ENCODE measurements around the gene PTCD3. TPM values are rescaled to one million over a fixed set of nuclear protein-coding genes. Genes with fewer than 3 reads are reported as not detected.

PTCD3 gene
- total RNA-seq, 2 experiments from 2014 or later: 195 to 200 TPM

- Mint-ChIP-seq H3K4me3 (no peak overlapping the region), H3K4me1 (ENCODE audit: low read depth) (no peaks in the 10 kb centered on the region), H3K27me3 (ENCODE audit: low read depth) (no peaks in the 10 kb centered on the region), H3K9me3 (no peaks in the 10 kb centered on the region), H3K27ac (no peak overlapping the region), H3K36me3 (ENCODE audit: low read depth) (peaks cover 38% of the 10 kb centered on the region)
- peak; percentile 24 for DNase-seq
- intact Hi-C loops (cut with micrococcal nuclease): loop anchor here (10.0 kb wide), 1 partner anchor 363 kb away; no protein-coding TSS in a partner anchor
- CTCF ChIA-PET: interaction anchor here (0.8 to 2.0 kb wide), 11 partner anchors 8 to 335 kb away, joined by 3 to 7 read pairs (median 4); partner anchors contain the start of genes POLR1A and PTCD3
These were observed 17.8 kb upstream of the PTCD3 start for GRCh38 chr2:86087936-86088850.

- CTCF ChIA-PET: interaction anchor here (0.7 kb wide), 2 partner anchors 343 to 395 kb away, joined by 3 read pairs; no protein-coding TSS in a partner anchor
These were observed 11.8 kb upstream of the PTCD3 start for GRCh38 chr2:86094229-86094628.

GRCh38 chr2:86097114-86097896 is 8.7 kb upstream of the PTCD3 start:
- Mint-ChIP-seq H3K9me3 (no peaks in the 10 kb centered on the region), H3K27ac (no peak overlapping the region), H3K36me3 (ENCODE audit: low read depth) (peaks cover 42% of the 10 kb centered on the region), H3K27me3 (ENCODE audit: low read depth) (no peaks in the 10 kb centered on the region), H3K4me1 (ENCODE audit: low read depth) (peaks cover 19% of the 10 kb centered on the region), H3K4me3 (no peak overlapping the region)
- DNase-seq: no peak
- intact Hi-C loops (cut with micrococcal nuclease): no loop called here
- CTCF ChIA-PET: interaction anchor here (0.6 to 1.3 kb wide), 2 partner anchors 9 to 10 kb away, joined by 3 to 4 read pairs; no protein-coding TSS in a partner anchor

More at GRCh38 chr2:86094229-86094628, 11.8 kb upstream of the PTCD3 start:
- no peaks in the 10 kb centered on the region for H3K9me3 Mint-ChIP-seq
- no peak overlapping the region for H3K4me3 Mint-ChIP-seq
- peaks cover 9% of the 10 kb centered on the region for H3K4me1 Mint-ChIP-seq (ENCODE audit: low read depth)
- H3K36me3 Mint-ChIP-seq (ENCODE audit: low read depth): peaks cover 43% of the 10 kb centered on the region
- H3K27ac Mint-ChIP-seq: no peak overlapping the region
- DNase-seq: no peak
- no peaks in the 10 kb centered on the region for H3K27me3 Mint-ChIP-seq (ENCODE audit: low read depth)
- intact Hi-C loops (cut with micrococcal nuclease): no loop called here

GRCh38 chr2:86097913-86098312 is 8.1 kb upstream of the PTCD3 start:
- no peaks in the 10 kb centered on the region for H3K27me3 Mint-ChIP-seq (ENCODE audit: low read depth)
- H3K36me3 Mint-ChIP-seq (ENCODE audit: low read depth): peaks cover 48% of the 10 kb centered on the region
- intact Hi-C loops (cut with micrococcal nuclease): no loop called here
- no peaks in the 10 kb centered on the region for H3K9me3 Mint-ChIP-seq
- no peak overlapping the region for H3K27ac Mint-ChIP-seq
- CTCF ChIA-PET: interaction anchor here (0.6 to 1.3 kb wide), 3 partner anchors 9 to 138 kb away, joined by 3 to 4 read pairs (median 3); no protein-coding TSS in a partner anchor
- H3K4me1 Mint-ChIP-seq (ENCODE audit: low read depth): peaks cover 25% of the 10 kb centered on the region
- no peak for DNase-seq
- H3K4me3 Mint-ChIP-seq: no peak overlapping the region

- no peaks in the 10 kb centered on the region for H3K27me3 Mint-ChIP-seq (ENCODE audit: low read depth)
- no peak overlapping the region for H3K27ac Mint-ChIP-seq
- intact Hi-C loops (cut with micrococcal nuclease): loop anchor here (10.0 kb wide), 3 partner anchors 463 to 687 kb away; partner anchors contain the start of genes C2orf68, CAPG, CHMP3 and SH2D6
- H3K36me3 Mint-ChIP-seq (ENCODE audit: low read depth): peaks cover 47% of the 10 kb centered on the region
- no peaks in the 10 kb centered on the region for H3K9me3 Mint-ChIP-seq
- CTCF ChIA-PET: interaction anchor here (1.1 kb wide), 1 partner anchor 14 kb away, joined by 4 read pairs; no protein-coding TSS in a partner anchor
- peaks cover 41% of the 10 kb centered on the region for H3K4me1 Mint-ChIP-seq (ENCODE audit: low read depth)
- DNase-seq: no peak
- H3K4me3 Mint-ChIP-seq: no peak overlapping the region
These were observed 3.9 kb upstream of the PTCD3 start for GRCh38 chr2:86102157-86102556.

GRCh38 chr2:86105252-86105968 is 625 bp upstream of the PTCD3 start, which contains the start of gene POLR1A:
TSS of gene POLR1A (minus strand) at chr2:86105886. CDS start at chr2:86105776, 110 bp downstream.
- Mint-ChIP-seq H3K4me1 (ENCODE audit: low read depth) (peaks cover 57% of the 10 kb centered on the region), H3K9me3 (no peaks in the 10 kb centered on the region), H3K36me3 (ENCODE audit: low read depth) (peaks cover 49% of the 10 kb centered on the region), H3K27ac (peak within 1 kb of the TSS; percentile 99), H3K27me3 (ENCODE audit: low read depth) (no peaks in the 10 kb centered on the region), H3K4me3 (peak within 1 kb of the TSS; percentile 89)
- peak; percentile 87 for DNase-seq
- intact Hi-C loops (cut with micrococcal nuclease): loop anchor here (5.0 to 10.0 kb wide), 4 partner anchors 459 to 691 kb away; partner anchors contain the start of genes C2orf68, CAPG, CHMP3 and MAT2A
- CTCF ChIA-PET: interaction anchor here (0.7 to 1.3 kb wide), 4 partner anchors 18 to 468 kb away, joined by 3 to 4 read pairs (median 4); no protein-coding TSS in a partner anchor

- intact Hi-C loops (cut with micrococcal nuclease): loop anchor here (2.0 to 10.0 kb wide), 5 partner anchors 80 to 692 kb away; partner anchors contain the start of genes C2orf68, CAPG, CHMP3 and MAT2A
These were observed 996 bp downstream of the PTCD3 start for GRCh38 chr2:86107031-86107430.

GRCh38 chr2:86118130-86118529 is 12.1 kb downstream of the PTCD3 start:
- H3K27ac Mint-ChIP-seq: no peak overlapping the region
- peaks cover 2% of the 10 kb centered on the region for H3K4me1 Mint-ChIP-seq (ENCODE audit: low read depth)
- H3K9me3 Mint-ChIP-seq: no peaks in the 10 kb centered on the region
- DNase-seq: no peak
- no peaks in the 10 kb centered on the region for H3K27me3 Mint-ChIP-seq (ENCODE audit: low read depth)
- H3K4me3 Mint-ChIP-seq: no peak overlapping the region
- CTCF ChIA-PET: interaction anchor here (1.6 kb wide), 1 partner anchor 26 kb away, joined by 3 read pairs; no protein-coding TSS in a partner anchor
- peaks cover 42% of the 10 kb centered on the region for H3K36me3 Mint-ChIP-seq (ENCODE audit: low read depth)
- intact Hi-C loops (cut with micrococcal nuclease): no loop called here

More at GRCh38 chr2:86107031-86107430, 996 bp downstream of the PTCD3 start:
- H3K27ac Mint-ChIP-seq: peak overlapping the region; percentile 99
- no peaks in the 10 kb centered on the region for H3K9me3 Mint-ChIP-seq
- no peaks in the 10 kb centered on the region for H3K27me3 Mint-ChIP-seq (ENCODE audit: low read depth)
- CTCF ChIA-PET: interaction anchor here (0.8 kb wide), 1 partner anchor 12 kb away, joined by 3 read pairs; no protein-coding TSS in a partner anchor
- H3K4me1 Mint-ChIP-seq (ENCODE audit: low read depth): peaks cover 55% of the 10 kb centered on the region
- peak; percentile 10 for DNase-seq
- peak overlapping the region; percentile 89 for H3K4me3 Mint-ChIP-seq
- peaks cover 48% of the 10 kb centered on the region for H3K36me3 Mint-ChIP-seq (ENCODE audit: low read depth)

GRCh38 chr2:86123328-86123925 is 17.4 kb downstream of the PTCD3 start:
- Mint-ChIP-seq H3K27me3 (ENCODE audit: low read depth) (no peaks in the 10 kb centered on the region), H3K27ac (no peak overlapping the region), H3K9me3 (no peaks in the 10 kb centered on the region), H3K4me1 (ENCODE audit: low read depth) (no peaks in the 10 kb centered on the region), H3K36me3 (ENCODE audit: low read depth) (peaks cover 46% of the 10 kb centered on the region), H3K4me3 (no peak overlapping the region)
- DNase-seq: no peak
- CTCF ChIA-PET: interaction anchor here (0.9 kb wide), 1 partner anchor 10 kb away, joined by 5 read pairs; no protein-coding TSS in a partner anchor
- intact Hi-C loops (cut with micrococcal nuclease): no loop called here

- no peak for DNase-seq
- H3K27ac Mint-ChIP-seq: no peak overlapping the region
- H3K4me3 Mint-ChIP-seq: no peak overlapping the region
- no peaks in the 10 kb centered on the region for H3K4me1 Mint-ChIP-seq (ENCODE audit: low read depth)
- peaks cover 44% of the 10 kb centered on the region for H3K36me3 Mint-ChIP-seq (ENCODE audit: low read depth)
- H3K27me3 Mint-ChIP-seq (ENCODE audit: low read depth): no peaks in the 10 kb centered on the region
- intact Hi-C loops (cut with micrococcal nuclease): no loop called here
- H3K9me3 Mint-ChIP-seq: no peaks in the 10 kb centered on the region
- CTCF ChIA-PET: interaction anchor here (0.9 kb wide), 1 partner anchor 26 kb away, joined by 3 read pairs; no protein-coding TSS in a partner anchor
These were observed 18.6 kb downstream of the PTCD3 start for GRCh38 chr2:86124683-86125082.

GRCh38 chr2:86134709-86135108 is 28.7 kb downstream of the PTCD3 start:
- H3K36me3 Mint-ChIP-seq (ENCODE audit: low read depth): peaks cover 53% of the 10 kb centered on the region
- CTCF ChIA-PET: interaction anchor here (0.9 kb wide), 1 partner anchor 50 kb away, joined by 3 read pairs; no protein-coding TSS in a partner anchor
- no peak overlapping the region for H3K4me3 Mint-ChIP-seq
- DNase-seq: no peak
- H3K27ac Mint-ChIP-seq: no peak overlapping the region
- intact Hi-C loops (cut with micrococcal nuclease): no loop called here
- H3K9me3 Mint-ChIP-seq: no peaks in the 10 kb centered on the region
- peaks cover 4% of the 10 kb centered on the region for H3K4me1 Mint-ChIP-seq (ENCODE audit: low read depth)
- no peaks in the 10 kb centered on the region for H3K27me3 Mint-ChIP-seq (ENCODE audit: low read depth)
